Lung (tissue), 13 donors: Measurements from ENCODE around the gene HECW1. TPM values are rescaled to one million over a fixed set of nuclear protein-coding genes. Genes with fewer than 3 reads are reported as not detected.

Experiments
- ATAC-seq: fragments of 200-7000 bp; cut with Tn5 transposase; one replicate; pipeline ENCODE4 v1.9.1; 2020; ENCODE audit warnings: moderate number of reproducible peaks; ENCODE audit not compliant: insufficient read depth, low FRiP score
- DNase-seq, 3 donors: peaks; one replicate each; pipeline ENCODE4 v3.0.0-alpha.2; 2013 to 2017
- H3K27ac ChIP-seq, 2 donors: one replicate each; pipeline ENCODE4 v1.5.1; 2013; ENCODE audit warnings: mild to moderate bottlenecking in 2 of 2, moderate library complexity in 2 of 2, control low read depth in 1 of 2, inconsistent platforms in 1 of 2, low read depth in 1 of 2, low read length in 1 of 2
- H3K27me3 ChIP-seq, 3 donors: one replicate each; pipeline ENCODE4 v1.5.1; 2013; ENCODE audit warnings: low read length in 2 of 3; ENCODE audit not compliant: control insufficient read depth in 3 of 3, insufficient read depth in 3 of 3
- H3K36me3 ChIP-seq, 4 donors: one replicate each; pipeline ENCODE4 v1.5.1; 2013; ENCODE audit warnings: low read length in 4 of 4, mild to moderate bottlenecking in 1 of 4, moderate library complexity in 1 of 4; ENCODE audit not compliant: control insufficient read depth in 4 of 4, insufficient read depth in 4 of 4
- H3K4me1 ChIP-seq, 5 donors: one replicate each; pipeline ENCODE4 v1.5.1; 2013; ENCODE audit warnings: low read length in 5 of 5, mild to moderate bottlenecking in 2 of 5, moderate library complexity in 1 of 5; ENCODE audit not compliant: control insufficient read depth in 5 of 5, insufficient read depth in 5 of 5
- H3K4me3 ChIP-seq: one replicate; pipeline ENCODE4 v1.5.1; 2013; ENCODE audit warnings: mild to moderate bottlenecking, control low read depth, moderate library complexity
- H3K9ac ChIP-seq, 2 donors: one replicate each; pipeline ENCODE4 v1.5.1; 2013; ENCODE audit warnings: low read length in 2 of 2, control low read depth in 1 of 2; ENCODE audit not compliant: insufficient read depth in 1 of 2
- H3K9me3 ChIP-seq, 4 donors: one replicate each; pipeline ENCODE4 v1.5.1; 2013; ENCODE audit warnings: low read length in 3 of 4, mild to moderate bottlenecking in 1 of 4, moderate library complexity in 1 of 4; ENCODE audit not compliant: control insufficient read depth in 4 of 4, insufficient read depth in 3 of 4
- WGBS, 2 donors: extraction: QIAGEN DNeasy Blood & Tissue Kit; methylation state at CpG; one replicate each; pipeline ENCODE4 v1.1.7; 2013; 5-methylcytosine and 5-hydroxymethylcytosine counted together
- polyA plus RNA-seq, 2 donors: library from polyadenylated mRNA; stranded (reverse); fragments of 200-250 nt; gene quantifications; one replicate each; pipeline ENCODE4 v1.2.1, GENCODE V29; 2013
- small RNA-seq: library from RNA; depleted of rRNA; stranded (forward); fragments of <200 nt; gene quantifications from one replicate; pipeline ENCODE3, GENCODE V24; 2014; ENCODE audit warnings: low replicate concordance
- total RNA-seq, 2 donors: library from RNA; depleted of rRNA in 1 of 2; stranded (reverse); fragments of >200 nt in 1 of 2; gene quantifications; one replicate each; pipeline ENCODE4 v1.2.1, GENCODE V29; 2014 to 2021
- TF ChIP-seq, protein P1 (sequence below): IDR thresholded peaks from 2 replicates; pipeline ENCODE4 v1.5.1; 2012; ENCODE audit warnings: mild to moderate bottlenecking; ENCODE audit errors: control extremely low read depth, extremely low read depth
- donor health status: control.
- donor health status: control.
- donor health status: Bipolar disorder and iron deficiency.
- donor health status: healthy.
- donor health status: DM: yes; HTN: yes; CAD: no.

HECW1 gene
- total and polyA plus RNA-seq, 4 donors = 0.05 to 0.21 (median 0.13) TPM

DNA sequence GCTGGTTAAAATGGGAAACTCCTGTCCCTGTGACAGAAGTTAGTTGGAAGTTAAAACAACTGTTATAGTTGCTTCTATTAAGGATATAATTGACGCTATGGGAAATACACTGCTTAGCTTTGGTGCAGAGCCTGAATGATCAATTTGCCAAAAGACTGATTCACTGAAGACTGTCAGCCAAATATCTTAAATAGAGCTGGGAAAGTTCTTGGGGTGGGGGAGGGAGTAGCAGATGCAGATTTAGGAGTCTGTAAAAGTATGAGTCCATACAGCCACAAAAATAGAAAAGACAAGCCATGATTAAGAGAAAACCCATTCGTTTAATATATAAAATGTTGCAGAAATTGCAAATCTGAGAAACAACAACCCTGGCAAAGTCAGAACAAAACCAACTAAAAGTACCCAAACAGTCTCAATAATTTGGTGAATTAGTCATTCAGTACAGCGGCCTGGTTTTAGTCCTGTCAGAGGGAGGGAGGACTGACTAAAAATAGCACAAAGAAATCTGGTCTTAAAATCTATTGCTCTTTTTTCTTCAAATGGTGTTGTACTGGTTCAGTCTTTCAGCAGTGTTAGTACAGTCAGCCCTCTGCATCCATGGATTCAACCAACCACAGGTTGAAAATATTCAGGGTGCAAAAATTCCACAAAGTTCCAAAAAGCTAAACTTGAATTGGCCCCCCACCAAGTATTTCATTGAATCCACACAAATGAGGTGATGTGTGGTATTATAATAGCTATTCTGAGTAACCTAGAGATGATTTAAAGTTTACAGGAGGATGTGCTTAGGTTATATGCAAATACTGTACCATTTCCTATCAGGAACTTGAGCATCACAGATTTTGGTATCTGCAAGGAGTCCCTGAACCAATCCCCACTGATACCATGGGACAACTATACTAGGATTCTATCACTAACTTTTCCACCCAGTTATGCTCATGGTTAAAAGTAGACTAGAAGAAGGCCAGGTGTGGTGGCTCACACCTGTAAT lies 500.4 kb downstream of the HECW1 start:
- no peaks in the 10 kb centered on the region for H3K27me3 ChIP-seq
- TF ChIP-seq, protein P1, sequence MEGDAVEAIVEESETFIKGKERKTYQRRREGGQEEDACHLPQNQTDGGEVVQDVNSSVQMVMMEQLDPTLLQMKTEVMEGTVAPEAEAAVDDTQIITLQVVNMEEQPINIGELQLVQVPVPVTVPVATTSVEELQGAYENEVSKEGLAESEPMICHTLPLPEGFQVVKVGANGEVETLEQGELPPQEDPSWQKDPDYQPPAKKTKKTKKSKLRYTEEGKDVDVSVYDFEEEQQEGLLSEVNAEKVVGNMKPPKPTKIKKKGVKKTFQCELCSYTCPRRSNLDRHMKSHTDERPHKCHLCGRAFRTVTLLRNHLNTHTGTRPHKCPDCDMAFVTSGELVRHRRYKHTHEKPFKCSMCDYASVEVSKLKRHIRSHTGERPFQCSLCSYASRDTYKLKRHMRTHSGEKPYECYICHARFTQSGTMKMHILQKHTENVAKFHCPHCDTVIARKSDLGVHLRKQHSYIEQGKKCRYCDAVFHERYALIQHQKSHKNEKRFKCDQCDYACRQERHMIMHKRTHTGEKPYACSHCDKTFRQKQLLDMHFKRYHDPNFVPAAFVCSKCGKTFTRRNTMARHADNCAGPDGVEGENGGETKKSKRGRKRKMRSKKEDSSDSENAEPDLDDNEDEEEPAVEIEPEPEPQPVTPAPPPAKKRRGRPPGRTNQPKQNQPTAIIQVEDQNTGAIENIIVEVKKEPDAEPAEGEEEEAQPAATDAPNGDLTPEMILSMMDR = no peak
- H3K9me3 ChIP-seq = no peaks in the 10 kb centered on the region
- peaks cover 0 to 17% (median 14%) of the 10 kb centered on the region in 4 donors for H3K36me3 ChIP-seq
- no peak overlapping the region for H3K4me3 ChIP-seq
- no peak overlapping the region for H3K27ac ChIP-seq
- H3K4me1 ChIP-seq = peaks cover 0 to 9% (median 0%) of the 10 kb centered on the region in 5 donors
- DNase-seq (no peak), ATAC-seq (no peak)
- WGBS, 2 donors = 70 to 91% methylated on average over 3 of the region's 3 CpGs
- H3K9ac ChIP-seq = no peak overlapping the region

Small RNAs within 50 kb of the gene (small RNA-seq; reads per million reads assigned to genes)
- not detected for gene MIR3943
- not detected for gene RF00019
- not detected for gene RNU6-575P
- not detected for gene RNU7-35P

Other genes starting within 250 kb of the HECW1 start
- 10 to 100 TPM in 1 of 2 donors, 1 to 10 TPM in 1; 5.6 to 10.2 TPM for gene C7orf25, start 200.6 kb upstream of the HECW1 start, total RNA-seq
- gene C7orf25, start 200.6 kb upstream of the HECW1 start, polyA plus RNA-seq = 1 to 10 TPM; 5.6 to 6.8 TPM
- gene PSMA2, start 180.5 kb upstream of the HECW1 start, total RNA-seq = 10 to 100 TPM; 41.0 to 72.7 TPM
- gene PSMA2, start 180.5 kb upstream of the HECW1 start, polyA plus RNA-seq = 100 to 1,000 TPM; 123 to 125 TPM
- gene MRPL32, start 180.3 kb upstream of the HECW1 start, total RNA-seq = 10 to 100 TPM; 34.4 to 54.4 TPM
- 100 to 1,000 TPM in 1 of 2 donors, 10 to 100 TPM in 1; 62.8 to 111 TPM for gene MRPL32, start 180.3 kb upstream of the HECW1 start, polyA plus RNA-seq